Measurements from ENCODE around the gene USP33.

DNA sequence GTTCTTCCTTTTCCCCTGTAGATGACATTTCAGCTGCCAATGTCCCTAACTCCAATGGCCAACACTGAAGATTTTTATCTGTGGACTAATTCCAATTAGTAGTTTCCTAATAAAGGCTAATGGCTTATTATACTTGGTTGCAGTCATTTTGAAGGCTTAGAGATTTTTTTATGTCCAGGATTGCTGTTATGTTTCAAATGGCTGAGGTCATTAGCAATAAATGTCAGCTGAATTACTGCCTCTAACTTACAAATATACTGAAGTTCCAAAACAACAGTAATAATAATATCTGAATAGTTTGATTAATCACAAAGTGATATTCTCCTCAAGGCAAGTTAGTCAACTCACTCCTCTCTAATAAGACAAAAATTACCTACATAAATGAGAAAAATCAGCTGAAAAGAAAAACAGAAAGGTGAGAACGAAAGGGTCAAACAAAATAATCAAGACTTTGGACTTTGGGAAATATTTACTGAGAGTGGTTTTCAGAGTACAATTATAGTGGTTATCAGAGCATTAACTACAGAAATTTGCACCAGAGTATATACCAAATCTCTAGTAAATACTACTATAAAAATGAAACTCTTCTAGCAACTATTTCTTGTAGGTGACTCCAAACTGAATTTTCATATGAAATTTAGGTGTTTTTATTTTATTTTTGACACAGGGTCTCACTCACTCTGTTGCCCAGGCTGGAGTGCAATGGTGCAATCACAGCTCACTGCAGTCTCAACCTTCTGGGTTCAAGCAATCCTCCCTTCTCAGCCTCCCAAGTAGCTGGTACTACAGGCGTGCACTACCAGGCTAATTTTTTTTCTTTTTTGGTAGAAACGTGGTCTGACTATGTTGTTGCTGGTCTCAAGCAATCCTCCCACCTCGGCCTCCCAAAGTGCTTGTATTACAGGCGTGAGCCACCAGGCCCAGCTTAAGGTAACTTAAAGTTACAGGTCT lies 80.7 kb downstream of the USP33 start:
- TF ChIP-seq, protein P1, sequence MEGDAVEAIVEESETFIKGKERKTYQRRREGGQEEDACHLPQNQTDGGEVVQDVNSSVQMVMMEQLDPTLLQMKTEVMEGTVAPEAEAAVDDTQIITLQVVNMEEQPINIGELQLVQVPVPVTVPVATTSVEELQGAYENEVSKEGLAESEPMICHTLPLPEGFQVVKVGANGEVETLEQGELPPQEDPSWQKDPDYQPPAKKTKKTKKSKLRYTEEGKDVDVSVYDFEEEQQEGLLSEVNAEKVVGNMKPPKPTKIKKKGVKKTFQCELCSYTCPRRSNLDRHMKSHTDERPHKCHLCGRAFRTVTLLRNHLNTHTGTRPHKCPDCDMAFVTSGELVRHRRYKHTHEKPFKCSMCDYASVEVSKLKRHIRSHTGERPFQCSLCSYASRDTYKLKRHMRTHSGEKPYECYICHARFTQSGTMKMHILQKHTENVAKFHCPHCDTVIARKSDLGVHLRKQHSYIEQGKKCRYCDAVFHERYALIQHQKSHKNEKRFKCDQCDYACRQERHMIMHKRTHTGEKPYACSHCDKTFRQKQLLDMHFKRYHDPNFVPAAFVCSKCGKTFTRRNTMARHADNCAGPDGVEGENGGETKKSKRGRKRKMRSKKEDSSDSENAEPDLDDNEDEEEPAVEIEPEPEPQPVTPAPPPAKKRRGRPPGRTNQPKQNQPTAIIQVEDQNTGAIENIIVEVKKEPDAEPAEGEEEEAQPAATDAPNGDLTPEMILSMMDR (IDR thresholded peaks at IDR 0.05) = no peak
- TF ChIP-seq POLR2A (IDR thresholded peaks at IDR 0.05) = no peak
